Breast epithelium (tissue), 3 donors: ENCODE data around the gene CGREF1.

ENCODE experiments used
- POLR2A ChIP-seq: fragments of 450-650 bp; IDR thresholded peaks from one replicate; pipeline ENCODE4 v1.6.1; 2016; ENCODE audit warnings: antibody characterized with exemption, mild to moderate bottlenecking, moderate library complexity
- POLR2AphosphoS5 ChIP-seq, 3 donors: sonication (generic); formaldehyde crosslinking; IDR thresholded peaks; one replicate each; pipeline ENCODE4 v1.6.1; 2017; ENCODE audit warnings: antibody characterized with exemption in 3 of 3
- TF ChIP-seq, protein P1 (sequence below), 3 donors: fragments of 450-650 bp; IDR thresholded peaks; one replicate each; pipeline ENCODE4 v1.5.1; 2016 to 2017; ENCODE audit warnings: antibody characterized with exemption in 3 of 3, mild to moderate bottlenecking in 3 of 3, moderate library complexity in 3 of 3

DNA sequence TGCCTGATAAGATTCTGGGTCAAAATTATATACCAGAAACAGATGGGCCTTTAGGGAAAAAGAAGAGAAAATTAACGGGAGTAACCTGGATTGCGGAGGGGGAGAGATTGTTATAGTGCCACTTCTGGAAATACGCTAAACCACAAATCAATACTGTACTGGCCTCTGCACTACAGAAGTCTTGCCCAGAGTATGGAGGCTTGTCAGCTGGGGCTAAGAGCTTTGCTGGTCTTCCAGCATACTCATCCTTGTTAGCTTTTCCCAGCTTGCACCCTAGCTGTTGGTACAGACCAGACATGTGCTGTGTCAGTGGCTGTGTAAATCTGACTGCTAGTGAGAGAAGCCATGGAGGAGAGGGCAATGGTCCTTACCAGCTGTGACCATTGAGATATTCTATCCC lies 58.6 kb downstream of the CGREF1 start:
- TF ChIP-seq, protein P1, sequence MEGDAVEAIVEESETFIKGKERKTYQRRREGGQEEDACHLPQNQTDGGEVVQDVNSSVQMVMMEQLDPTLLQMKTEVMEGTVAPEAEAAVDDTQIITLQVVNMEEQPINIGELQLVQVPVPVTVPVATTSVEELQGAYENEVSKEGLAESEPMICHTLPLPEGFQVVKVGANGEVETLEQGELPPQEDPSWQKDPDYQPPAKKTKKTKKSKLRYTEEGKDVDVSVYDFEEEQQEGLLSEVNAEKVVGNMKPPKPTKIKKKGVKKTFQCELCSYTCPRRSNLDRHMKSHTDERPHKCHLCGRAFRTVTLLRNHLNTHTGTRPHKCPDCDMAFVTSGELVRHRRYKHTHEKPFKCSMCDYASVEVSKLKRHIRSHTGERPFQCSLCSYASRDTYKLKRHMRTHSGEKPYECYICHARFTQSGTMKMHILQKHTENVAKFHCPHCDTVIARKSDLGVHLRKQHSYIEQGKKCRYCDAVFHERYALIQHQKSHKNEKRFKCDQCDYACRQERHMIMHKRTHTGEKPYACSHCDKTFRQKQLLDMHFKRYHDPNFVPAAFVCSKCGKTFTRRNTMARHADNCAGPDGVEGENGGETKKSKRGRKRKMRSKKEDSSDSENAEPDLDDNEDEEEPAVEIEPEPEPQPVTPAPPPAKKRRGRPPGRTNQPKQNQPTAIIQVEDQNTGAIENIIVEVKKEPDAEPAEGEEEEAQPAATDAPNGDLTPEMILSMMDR (IDR thresholded peaks at IDR 0.05), result no peak
- TF ChIP-seq POLR2A (no peak), POLR2AphosphoS5 (IDR thresholded peaks at IDR 0.05) (no peak)
